B cell (primary cell): ENCODE results near the gene NT5M. TPM values are rescaled to one million over a fixed set of nuclear protein-coding genes. Genes with fewer than 3 reads are reported as not detected.
A peak's percentile ranks its signal among the peaks of the same experiment; 100 is the strongest.

ENCODE experiments used
- ATAC-seq: fragments of 200-7000 bp; cut with Tn5 transposase; one replicate; pipeline ENCODE4 v1.10.0; 2021; ENCODE audit warnings: low read depth, mild to moderate bottlenecking, moderate number of reproducible peaks, moderate library complexity
- CTCF ChIA-PET: fragments of 350-600 bp; sonication (Branson Sonifier 250); formaldehyde crosslinking; loops from one replicate; lab custom pipeline; 2021; ENCODE audit warnings: antibody characterized with exemption, inconsistent platforms; lab: Charles Lee
- POLR2A ChIA-PET: fragments of 350-600 bp; sonication (Branson Sonifier 250); formaldehyde crosslinking; loops from one replicate; lab custom pipeline; 2021; ENCODE audit warnings: antibody characterized with exemption; lab: Charles Lee
- DNase-seq: peaks from one replicate; pipeline ENCODE4 v3.0.0; 2013
- H2AFZ ChIP-seq: 2 replicates; pipeline ENCODE4 v1.6.1; 2012; ENCODE audit warnings: mild to moderate bottlenecking, low read depth, low read length; ENCODE audit not compliant: insufficient read depth, poor library complexity, severe bottlenecking
- H3K27ac ChIP-seq, 2 donors: 1 replicate in 1 of 2; 2 replicates in 1 of 2; pipeline ENCODE4 v1.5.1; 2012 to 2013; ENCODE audit warnings: low read length in 2 of 2, mild to moderate bottlenecking in 2 of 2, moderate library complexity in 1 of 2
- H3K27me3 ChIP-seq, 4 experiments: fragments of 200-600 bp in 1 of 4; sonication (generic) in 1 of 4; replicated peaks in 1 of 4; 1 replicate in 2 of 4; 2 replicates in 2 of 4; pipeline versions ENCODE4 v1.6.1 to v1.7.0; 2013 to 2016; ENCODE audit warnings: low read length in 3 of 4, mild to moderate bottlenecking in 2 of 4, mixed read lengths in 1 of 4, moderate library complexity in 1 of 4; ENCODE audit not compliant: insufficient read depth in 4 of 4, control insufficient read depth in 3 of 4; ENCODE audit errors: control extremely low read depth in 1 of 4
- H3K36me3 ChIP-seq, 2 experiments: replicated peaks in 1 of 2; 1 replicate in 1 of 2; 2 replicates in 1 of 2; pipeline versions ENCODE4 v1.6.1 to v1.7.1; 2013; ENCODE audit warnings: low read length in 1 of 2; ENCODE audit not compliant: insufficient read depth in 2 of 2, control insufficient read depth in 1 of 2; ENCODE audit errors: control extremely low read depth in 1 of 2, extremely low read depth in 1 of 2
- H3K4me1 ChIP-seq, 2 donors: fragments of 200-600 bp in 1 of 2; sonication (generic) in 1 of 2; 1 replicate in 1 of 2; 2 replicates in 1 of 2; pipeline versions ENCODE4 v1.5.1 to v1.6.1; 2013 to 2017; ENCODE audit warnings: low read length in 2 of 2; ENCODE audit not compliant: control insufficient read depth in 2 of 2, insufficient read depth in 2 of 2
- H3K4me2 ChIP-seq: replicated peaks from 2 replicates; pipeline ENCODE3; 2012; ENCODE audit warnings: mild to moderate bottlenecking, low read depth, low read length; ENCODE audit not compliant: poor library complexity, severe bottlenecking
- H3K4me3 ChIP-seq, 5 experiments: fragments of 200-600 bp in 1 of 5; sonication (generic) in 1 of 5; 1 replicate in 3 of 5; 2 replicates in 2 of 5; pipeline versions ENCODE4 v1.5.1 to v1.7.0; 2011 to 2016; ENCODE audit warnings: low read length in 4 of 5, mild to moderate bottlenecking in 4 of 5, low read depth in 2 of 5, control low read depth in 1 of 5, moderate library complexity in 1 of 5; ENCODE audit not compliant: insufficient read depth in 1 of 5; ENCODE audit errors: control extremely low read depth in 1 of 5, extremely low read depth in 1 of 5
- H3K79me2 ChIP-seq: fragments of 200-600 bp; sonication (generic); one replicate; pipeline ENCODE4 v1.6.0; 2016; ENCODE audit warnings: low read length; ENCODE audit not compliant: control insufficient read depth, insufficient read depth
- H3K9ac ChIP-seq: fragments of 200-600 bp; sonication (generic); 2 replicates; pipeline ENCODE4 v1.6.1; 2017; ENCODE audit warnings: mild to moderate bottlenecking, low read length, moderate library complexity
- H3K9me3 ChIP-seq, 3 donors: one replicate each; pipeline versions ENCODE4 v1.6.1 to v1.7.1; 2013; ENCODE audit warnings: low read length in 2 of 3; ENCODE audit not compliant: control insufficient read depth in 2 of 3, insufficient read depth in 1 of 3; ENCODE audit errors: control extremely low read depth in 1 of 3
- H4K20me1 ChIP-seq: 2 replicates; pipeline ENCODE4 v1.6.0; 2012; ENCODE audit warnings: mild to moderate bottlenecking, low read length; ENCODE audit not compliant: insufficient read depth, control insufficient read depth, poor library complexity, severe bottlenecking
- H3K27ac Mint-ChIP-seq: one replicate; pipeline ENCODE4 v1.8.0; 2021; ENCODE audit warnings: mixed read lengths
- H3K27me3 Mint-ChIP-seq: one replicate; pipeline ENCODE4 v1.8.0; 2021; ENCODE audit warnings: mixed read lengths
- H3K4me1 Mint-ChIP-seq: one replicate; pipeline ENCODE4 v1.8.0; 2021; ENCODE audit warnings: mixed read lengths
- H3K4me3 Mint-ChIP-seq: one replicate; pipeline ENCODE4 v1.8.0; 2021; ENCODE audit warnings: mixed read lengths
- H3K9me3 Mint-ChIP-seq: one replicate; pipeline ENCODE4 v1.8.0; 2022; ENCODE audit warnings: mixed read lengths; ENCODE audit not compliant: insufficient read depth
- EZH2 ChIP-seq: IDR thresholded peaks from 2 replicates; pipeline ENCODE4 v1.6.1; 2012; ENCODE audit warnings: borderline replicate concordance, low read depth, mild to moderate bottlenecking, moderate library complexity, low read length; ENCODE audit not compliant: insufficient read depth, poor library complexity, severe bottlenecking
- WGBS: methylation state at CpG from one replicate; pipeline ENCODE4 v1.1.5; 2013; ENCODE audit warnings: missing lambda C conversion rate; ENCODE audit not compliant: insufficient coverage; 5-methylcytosine and 5-hydroxymethylcytosine counted together
- intact Hi-C: fragments of 100-400 bp; cut with micrococcal nuclease; formaldehyde crosslinking; loops from one replicate; pipeline ENCODE4 v1.10.0; 2022
- polyA plus RNA-seq: library from polyadenylated mRNA; depleted of rRNA; stranded (reverse); fragments of >200 nt; gene quantifications from 2 replicates; pipeline ENCODE4 v1.2.3, GENCODE V29; 2012
- total RNA-seq, 2 donors: library from RNA; stranded (reverse); fragments of 120-200 nt in 1 of 2; gene quantifications; 1 replicate in 1 of 2; 2 replicates in 1 of 2; pipeline versions ENCODE4 v1.2.3 to v1.2.4, GENCODE V29; 2013 to 2022
- TF ChIP-seq, protein P1 (sequence below): fragments of 200-600 bp; IDR thresholded peaks from one replicate; pipeline ENCODE4 v1.8.0; 2022; ENCODE audit warnings: antibody characterized with exemption, mild to moderate bottlenecking

Gene NT5M
- total and polyA plus RNA-seq, 2 donors (not counting 1 experiment from before 2014, with no cell fraction given): 0.40 to 0.47 TPM

DNA sequence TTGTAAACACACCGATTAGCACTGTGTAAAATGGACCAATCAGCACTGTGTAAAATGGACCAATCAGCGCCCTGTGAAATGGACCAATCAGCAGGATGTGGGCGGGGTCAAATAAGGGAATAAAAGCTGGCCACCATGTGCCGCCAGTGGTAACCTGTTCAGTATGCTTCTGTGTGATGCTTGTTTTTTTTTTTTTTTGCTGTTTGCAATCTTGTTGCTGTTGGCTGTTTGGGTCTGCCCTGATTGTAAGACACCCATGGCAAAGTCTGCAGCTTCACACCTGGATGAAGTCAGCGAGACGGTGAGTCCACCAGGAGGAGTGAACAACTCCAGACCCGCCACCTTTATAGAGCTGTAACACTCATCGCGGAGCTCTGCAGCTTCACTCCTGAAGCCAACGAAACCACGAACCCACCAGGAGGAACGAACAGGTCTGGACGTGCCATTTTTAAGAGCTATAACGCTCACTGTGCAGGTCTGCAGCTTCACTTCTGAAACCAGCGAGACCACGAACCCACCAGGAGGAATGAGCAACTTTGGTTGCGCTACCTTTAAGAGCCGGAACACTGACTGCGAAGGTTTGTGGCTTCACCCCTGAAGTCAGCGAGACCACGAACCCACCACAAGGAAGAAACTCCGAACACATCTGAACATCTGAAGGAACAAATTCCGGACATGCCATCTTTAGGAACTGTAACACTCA is 88.6 kb downstream of the NT5M start:
- 18% methylated on average over 23 of the region's 23 CpGs for whole genome bisulfite sequencing
- H3K27ac Mint-ChIP-seq: peak overlapping the region; percentile 39
- peaks cover 12% of the 10 kb centered on the region for H3K4me1 Mint-ChIP-seq
- H3K79me2 ChIP-seq: no peaks in the 10 kb centered on the region
- H2AFZ ChIP-seq: peak overlapping the region; percentile 76
- peaks cover 0 to 18% (median 2%) of the 10 kb centered on the region in 3 donors for H3K9me3 ChIP-seq
- H3K9me3 Mint-ChIP-seq: no peaks in the 10 kb centered on the region
- no peaks in the 10 kb centered on the region for H4K20me1 ChIP-seq
- H3K27me3 Mint-ChIP-seq: peaks cover 11% of the 10 kb centered on the region
- H3K9ac ChIP-seq: peak overlapping the region; percentile 56
- POLR2A ChIA-PET: interaction anchor here (0.6 kb wide), 1 partner anchor 26 kb away, joined by 6 read pairs; no protein-coding TSS in a partner anchor
- ATAC-seq: peak; percentile 69
- no peaks in the 10 kb centered on the region for H3K36me3 ChIP-seq
- CTCF ChIA-PET: interaction anchor here (0.6 to 1.2 kb wide), 5 partner anchors 21 to 105 kb away, joined by 3 to 5 read pairs (median 4); partner anchors contain the start of gene RASD1
- no peaks in the 10 kb centered on the region for H3K27me3 ChIP-seq
- H3K4me3 ChIP-seq: peak overlapping the region in 4 of 5 experiments; percentile 29 to 58 (median 50)
- peak overlapping the region; percentile 82 for H3K4me3 Mint-ChIP-seq
- H3K4me2 ChIP-seq: peak overlapping the region; percentile 80
- no peak overlapping the region for H3K27ac ChIP-seq
- intact Hi-C loops: no loop called here
- peaks cover 10% of the 10 kb centered on the region in 2 donors for H3K4me1 ChIP-seq
- TF ChIP-seq, protein P1, sequence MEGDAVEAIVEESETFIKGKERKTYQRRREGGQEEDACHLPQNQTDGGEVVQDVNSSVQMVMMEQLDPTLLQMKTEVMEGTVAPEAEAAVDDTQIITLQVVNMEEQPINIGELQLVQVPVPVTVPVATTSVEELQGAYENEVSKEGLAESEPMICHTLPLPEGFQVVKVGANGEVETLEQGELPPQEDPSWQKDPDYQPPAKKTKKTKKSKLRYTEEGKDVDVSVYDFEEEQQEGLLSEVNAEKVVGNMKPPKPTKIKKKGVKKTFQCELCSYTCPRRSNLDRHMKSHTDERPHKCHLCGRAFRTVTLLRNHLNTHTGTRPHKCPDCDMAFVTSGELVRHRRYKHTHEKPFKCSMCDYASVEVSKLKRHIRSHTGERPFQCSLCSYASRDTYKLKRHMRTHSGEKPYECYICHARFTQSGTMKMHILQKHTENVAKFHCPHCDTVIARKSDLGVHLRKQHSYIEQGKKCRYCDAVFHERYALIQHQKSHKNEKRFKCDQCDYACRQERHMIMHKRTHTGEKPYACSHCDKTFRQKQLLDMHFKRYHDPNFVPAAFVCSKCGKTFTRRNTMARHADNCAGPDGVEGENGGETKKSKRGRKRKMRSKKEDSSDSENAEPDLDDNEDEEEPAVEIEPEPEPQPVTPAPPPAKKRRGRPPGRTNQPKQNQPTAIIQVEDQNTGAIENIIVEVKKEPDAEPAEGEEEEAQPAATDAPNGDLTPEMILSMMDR: no peak
- no peak for TF ChIP-seq EZH2
- DNase-seq: peak; percentile 61

DNA sequence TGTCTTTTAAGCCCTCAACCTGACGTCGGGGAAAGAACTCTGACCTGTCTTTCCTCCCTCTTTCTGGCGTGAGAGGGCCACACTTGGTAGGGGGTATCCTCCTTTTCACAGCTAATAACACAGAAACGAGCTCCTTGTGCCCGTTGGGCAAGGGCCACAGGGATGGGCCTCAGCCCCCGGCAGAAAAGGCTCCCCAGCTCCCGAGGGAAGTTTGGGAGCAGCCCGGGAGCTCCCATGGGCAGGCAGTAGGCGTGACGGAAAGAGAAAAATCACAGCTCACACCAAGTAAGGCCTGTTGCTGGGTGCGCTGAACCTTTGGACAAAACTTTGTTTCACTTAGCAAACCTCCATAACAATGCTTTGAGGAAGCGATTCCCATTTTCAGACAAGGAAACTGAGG is 90.8 kb downstream of the NT5M start:
- intact Hi-C loops: no loop called here
- 94% methylated on average over 10 of the region's 12 CpGs for WGBS

More for the DNA sequence above, 90.8 kb downstream of the NT5M start:
- DNase-seq: no peak
- Histone ChIP-seq H4K20me1 (no peaks in the 10 kb centered on the region), H2AFZ (no peak overlapping the region), H3K9me3 (peaks cover 0 to 18% (median 2%) of the 10 kb centered on the region in 3 donors), H3K4me2 (no peak overlapping the region), H3K79me2 (no peaks in the 10 kb centered on the region), H3K27ac (no peak overlapping the region), H3K4me3 (no peak overlapping the region), H3K36me3 (no peaks in the 10 kb centered on the region), H3K4me1 (peaks cover 16 to 19% of the 10 kb centered on the region in 2 donors), H3K27me3 (no peaks in the 10 kb centered on the region), H3K9ac (no peak overlapping the region)
- Mint-ChIP-seq H3K9me3 (no peaks in the 10 kb centered on the region), H3K4me3 (no peak overlapping the region), H3K27ac (no peak overlapping the region), H3K27me3 (peaks cover 8% of the 10 kb centered on the region), H3K4me1 (peaks cover 21% of the 10 kb centered on the region)
- TF ChIP-seq, protein P1: no peak
- TF ChIP-seq EZH2: no peak
- ChIA-PET POLR2A (no interaction called here), CTCF (no interaction called here)
- ATAC-seq: no peak
